K562 (cell line): ENCODE results near the gene LEPR. TPM values are rescaled to one million over a fixed set of nuclear protein-coding genes. Genes with fewer than 3 reads are reported as not detected.

Experiments
- ATAC-seq: fragments of 200-7000 bp; cut with Tn5 transposase; 3 replicates; pipeline ENCODE4 v1.9.1; 2020; ENCODE audit warnings: moderate library complexity
- BruUV-seq: library from RNA; stranded (reverse); fragments of 400-500 nt; replicated peaks from 2 replicates; lab custom pipeline; 2021; lab: Mats Ljungman, UMichigan
- CTCF ChIA-PET: fragments of 300-600 bp; formaldehyde crosslinking; extraction: SDS; loops from one replicate; lab custom pipeline; 2021; ENCODE audit warnings: low intra/inter-chr PET ratio; lab: Yijun Ruan, JAX
- POLR2A ChIA-PET: fragments of 300-600, 350-650 bp; sonication (Branson Sonifier 250); formaldehyde crosslinking; extraction: SDS; loops from one replicate; lab custom pipeline; 2021; ENCODE audit warnings: antibody characterized with exemption, inconsistent platforms; lab: Yijun Ruan, JAX
- DNase-seq, 4 experiments: peaks; one replicate each; pipeline versions ENCODE4 v3.0.0 to v3.0.0-alpha.2; 2011 to 2018; ENCODE audit warnings: low spot score in 3 of 4, mixed read lengths in 3 of 4; ENCODE audit errors: extremely low read depth in 1 of 4
- FAIRE-seq: peaks from 2 replicates; lab custom pipeline; 2011; peaks lifted over from hg19 to GRCh38; lab: Jason Lieb, UNC
- H2AFZ ChIP-seq: 2 replicates; pipeline ENCODE4 v1.6.0; 2011; ENCODE audit warnings: low read depth, low read length, control low read depth, inconsistent platforms
- H3K27ac ChIP-seq: fragments of 200-600 bp; 3 replicates; pipeline ENCODE4 v1.8.0; 2011; ENCODE audit warnings: low read depth, mild to moderate bottlenecking, control low read depth, inconsistent platforms, low read length, moderate library complexity, mixed read lengths; ENCODE audit errors: extremely low read depth
- H3K27me3 ChIP-seq, 2 experiments: fragments of 300-600 bp in 1 of 2; 2 replicates in 1 of 2; 3 replicates in 1 of 2; pipeline versions ENCODE4 v1.6.0 to v1.8.0; 2011; ENCODE audit warnings: inconsistent platforms in 2 of 2, low read length in 2 of 2, mild to moderate bottlenecking in 1 of 2, mixed read lengths in 1 of 2, moderate library complexity in 1 of 2; ENCODE audit not compliant: control insufficient read depth in 2 of 2, insufficient read depth in 2 of 2
- H3K36me3 ChIP-seq: fragments of 300-600 bp; 3 replicates; pipeline ENCODE4 v1.8.0; 2011; ENCODE audit warnings: mild to moderate bottlenecking, low read length, inconsistent platforms; ENCODE audit not compliant: control insufficient read depth, insufficient read depth
- H3K4me1 ChIP-seq, 2 experiments: fragments of 200-600 bp in 1 of 2; replicated peaks in 1 of 2; 2 replicates in 1 of 2; 3 replicates in 1 of 2; pipeline versions ENCODE4 v1.5.1 to v1.8.0; 2011; ENCODE audit warnings: inconsistent platforms in 2 of 2, low read length in 2 of 2, mild to moderate bottlenecking in 1 of 2, mixed read lengths in 1 of 2, moderate library complexity in 1 of 2; ENCODE audit not compliant: control insufficient read depth in 2 of 2, insufficient read depth in 2 of 2
- H3K4me2 ChIP-seq: 2 replicates; pipeline ENCODE4 v1.6.1; 2011; ENCODE audit warnings: low read length, control low read depth, inconsistent platforms, mixed read lengths; ENCODE audit not compliant: insufficient read depth
- H3K4me3 ChIP-seq: fragments of 200-600 bp; sonication (generic), shearing (Covaris generic); 2 replicates; pipeline ENCODE4 v1.5.1; 2016; ENCODE audit warnings: control low read depth, inconsistent platforms
- H3K79me2 ChIP-seq: fragments of 200-600 bp; 3 replicates; pipeline ENCODE4 v1.8.0; 2011; ENCODE audit warnings: low read length, inconsistent platforms; ENCODE audit not compliant: control insufficient read depth, insufficient read depth
- H3K9ac ChIP-seq, 2 experiments: 2 replicates each; pipeline versions ENCODE4 v1.6.0 to v1.6.1; 2011; ENCODE audit warnings: low read depth in 2 of 2, low read length in 2 of 2, control low read depth in 1 of 2, inconsistent platforms in 1 of 2, mild to moderate bottlenecking in 1 of 2, mixed read lengths in 1 of 2; ENCODE audit not compliant: insufficient read depth in 1 of 2
- H3K9me1 ChIP-seq: one replicate; pipeline ENCODE4 v1.6.0; 2011; ENCODE audit warnings: inconsistent platforms, mild to moderate bottlenecking, low read length, moderate library complexity; ENCODE audit not compliant: control insufficient read depth, insufficient read depth
- H3K9me3 ChIP-seq: replicated peaks from 2 replicates; pipeline ENCODE4 v1.5.1; 2011; ENCODE audit warnings: low read depth, low read length, inconsistent platforms; ENCODE audit not compliant: control insufficient read depth, insufficient read depth
- H4K20me1 ChIP-seq: replicated peaks from 2 replicates; pipeline ENCODE4 v1.6.1; 2011; ENCODE audit warnings: low read length, inconsistent platforms, mixed read lengths; ENCODE audit not compliant: control insufficient read depth, insufficient read depth
- BRF1 ChIP-seq: IDR thresholded peaks from 3 replicates; pipeline ENCODE4 v1.6.1; 2011; ENCODE audit warnings: borderline replicate concordance, mild to moderate bottlenecking; ENCODE audit not compliant: insufficient read length; ENCODE audit errors: extremely low read depth
- CHD4 ChIP-seq: fragments of 200-600 bp; sonication (generic); IDR thresholded peaks from 3 replicates; pipeline ENCODE4 v1.6.1; 2012; ENCODE audit warnings: low read depth, mild to moderate bottlenecking, mixed read lengths, low read length, inconsistent platforms; ENCODE audit not compliant: insufficient read depth, insufficient replicate concordance, poor library complexity, severe bottlenecking
- DNMT1 ChIP-seq: fragments of 450-650 bp; IDR thresholded peaks from 2 replicates; pipeline ENCODE4 v1.6.1; 2016; ENCODE audit warnings: antibody characterized with exemption, mild to moderate bottlenecking
- HIVEP1 ChIP-seq: fragments of 250-450 bp; sonication (Bioruptor Pico); IDR thresholded peaks from 2 replicates; pipeline ENCODE4 v1.4.0; 2020; ENCODE audit warnings: mild to moderate bottlenecking
- IRF2 ChIP-seq: sonication (generic); formaldehyde crosslinking; IDR thresholded peaks from 2 replicates; pipeline ENCODE4 v1.8.1; 2022; ENCODE audit warnings: mild to moderate bottlenecking, missing genetic modification reagents
- KHSRP ChIP-seq: fragments of 450-650 bp; IDR thresholded peaks from 2 replicates; pipeline ENCODE4 v1.6.1; 2017
- NFE2L1 ChIP-seq: fragments of 450-650 bp; IDR thresholded peaks from 2 replicates; pipeline ENCODE4 v1.6.1; 2016; ENCODE audit warnings: missing genetic modification characterization, low read depth, mild to moderate bottlenecking, missing compliant biosample characterization, moderate library complexity, borderline replicate concordance
- PURB ChIP-seq: sonication (generic); formaldehyde crosslinking; IDR thresholded peaks from 2 replicates; pipeline ENCODE4 v1.9.0; 2021; ENCODE audit warnings: low read depth, mild to moderate bottlenecking, missing genetic modification reagents
- RUNX1 ChIP-seq: sonication (generic); IDR thresholded peaks from 2 replicates; pipeline ENCODE4 v1.6.1; 2016; ENCODE audit warnings: antibody characterized with exemption, low read depth
- SRSF7 ChIP-seq: fragments of 200-400 bp; formaldehyde crosslinking; optimal IDR thresholded peaks from 2 replicates; pipeline ENCODE3; 2017; ENCODE audit warnings: mild to moderate bottlenecking, low read depth, low read length
- ZNF175 ChIP-seq: fragments of 200-800 bp; sonication (Bioruptor generic); IDR thresholded peaks from 2 replicates; pipeline ENCODE4 v1.6.1; 2016; ENCODE audit warnings: low read depth, mild to moderate bottlenecking, missing genetic modification characterization, missing compliant biosample characterization
- ZNF197 ChIP-seq: fragments of 200-800 bp; sonication (Bioruptor generic); IDR thresholded peaks from 2 replicates; pipeline ENCODE4 v1.6.1; 2016; ENCODE audit warnings: low read depth, missing genetic modification characterization, missing compliant biosample characterization
- ZNF830 ChIP-seq: fragments of 250-450 bp; sonication (Bioruptor Pico); IDR thresholded peaks from 2 replicates; pipeline ENCODE4 v1.5.0; 2021; ENCODE audit warnings: mild to moderate bottlenecking
- whole genome bisulfite sequencing: fragments of 100-300 bp; shearing (Covaris generic); methylation state at CpG from one replicate; pipeline ENCODE4 v1.1.6; 2016; ENCODE audit warnings: low coverage, mixed read lengths; ENCODE audit not compliant: insufficient coverage; ENCODE audit errors: missing lambda C conversion rate; 5-methylcytosine and 5-hydroxymethylcytosine counted together
- in situ Hi-C: fragments of 300-500 bp; cut with MboI; formaldehyde crosslinking; loops from 4 replicates; pipeline ENCODE4 v1.15.0; 2018; ENCODE audit warnings: inconsistent platforms, mixed read lengths
- intact Hi-C: fragments of 100-400 bp; cut with micrococcal nuclease; formaldehyde crosslinking; loops from 2 replicates; pipeline ENCODE4 v1.14.2; 2022
- polyA plus RNA-seq, 8 experiments: library from polyadenylated mRNA; depleted of rRNA in 4 of 8; stranded (reverse) in 5 of 8; unstranded in 3 of 8; fragments of >200 nt; fragmentation: Nextera tagmentation in 2 of 8; fragmentation: Illumina TruSeq in 1 of 8; extraction: Ambion mirVana in 2 of 8; extraction: Trizol in 1 of 8; gene quantifications; 2 replicates each; pipeline versions ENCODE4 v1.2.1 to v1.2.3, GENCODE V29; 2011 to 2014; ENCODE audit warnings: inconsistent platforms in 1 of 8, missing spikeins in 1 of 8
- total RNA-seq, 7 experiments: library from RNA; depleted of rRNA in 6 of 7; stranded (reverse); fragments of >200 nt in 6 of 7; fragmentation: Illumina TruSeq in 2 of 7; extraction: Trizol in 2 of 7; gene quantifications; 2 replicates each; pipeline versions ENCODE4 v1.2.1 to v1.2.3, GENCODE V29; 2011 to 2021; ENCODE audit warnings: low replicate concordance in 1 of 7
- TF ChIP-seq, protein P1 (sequence below): fragments of 450-650 bp; IDR thresholded peaks from 2 replicates; pipeline ENCODE4 v1.7.0; 2016; ENCODE audit warnings: borderline replicate concordance
- TF ChIP-seq, protein P2 (sequence below): fragments of 200-800 bp; sonication (Bioruptor generic); IDR thresholded peaks from 2 replicates; pipeline ENCODE4 v1.6.1; 2017; ENCODE audit warnings: missing genetic modification characterization, missing compliant biosample characterization
- TF ChIP-seq, protein P3 (sequence below): sonication (generic); formaldehyde crosslinking; IDR thresholded peaks from 2 replicates; pipeline ENCODE4 v1.8.0; 2022; ENCODE audit warnings: mild to moderate bottlenecking, missing genetic modification reagents, borderline replicate concordance

The LEPR gene
- total and polyA plus RNA-seq, 9 of the 15 experiments (the other 6 are each of a cell fraction or from before 2014, with no cell fraction given), result 12.2 to 111 (median 43.1) TPM

DNA sequence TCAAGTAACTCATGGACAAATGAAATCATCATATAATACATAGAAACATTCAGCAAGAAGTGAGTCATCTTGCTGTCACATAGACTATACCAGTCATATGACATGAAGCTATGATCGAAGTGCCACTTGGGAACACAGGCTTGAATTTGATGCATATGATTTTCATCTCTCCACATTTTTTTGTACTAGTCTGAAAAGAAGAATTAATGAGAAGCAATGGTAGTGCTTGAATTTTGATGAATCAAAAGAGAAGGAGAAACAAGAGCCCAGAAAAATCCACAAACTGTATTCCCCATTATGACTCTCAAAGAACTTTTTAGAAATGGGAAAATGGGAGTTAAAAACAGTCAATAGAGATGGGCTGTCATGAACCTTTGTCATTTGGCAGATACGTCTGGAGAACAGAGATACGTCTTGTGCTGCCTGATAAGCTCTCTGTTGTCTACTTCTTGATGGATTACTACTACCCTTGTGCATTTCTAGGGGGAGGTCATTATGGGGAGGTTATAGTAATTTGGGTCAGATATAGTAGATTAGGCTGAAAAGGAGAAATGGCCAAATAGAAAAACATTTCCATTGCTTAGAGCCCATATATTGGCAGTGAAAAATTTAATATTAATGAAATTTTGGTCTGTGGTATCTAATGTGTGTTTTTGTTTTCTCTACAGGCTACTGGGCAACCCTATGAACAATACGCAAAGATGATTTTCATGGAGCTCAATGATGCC, 8.0 kb upstream of the LEPR start:
- H2AFZ ChIP-seq, result no peak overlapping the region; the same call in 1 of the 2 replicates
- no peaks in the 10 kb centered on the region for H3K9me3 ChIP-seq
- FAIRE-seq (peak; percentile 94), ATAC-seq (peak; percentile 82), DNase-seq (peak; percentile 57 to 91 (median 76))
- no TSS peak for BruUV-seq
- in situ Hi-C loops, result no loop called here
- intact Hi-C loops, result no loop called here
- WGBS, result 7% methylated on average over 4 of the region's 4 CpGs
- POLR2A ChIA-PET, result interaction anchor here (0.6 to 1.9 kb wide), 16 partner anchors 8 to 532 kb away, joined by 3 to 10 read pairs (median 4); partner anchors contain the start of genes DNAJC6, LEPR and LEPROT
- peak overlapping the region; percentile 85 for H3K27ac ChIP-seq
- H3K4me1 ChIP-seq, result peaks cover 9 to 50% of the 10 kb centered on the region in 2 experiments
- no peaks in the 10 kb centered on the region for H3K9me1 ChIP-seq
- CTCF ChIA-PET, result no interaction called here
- no peak overlapping the region; the same call in 1 of the 2 replicates for H3K4me3 ChIP-seq
- no peaks in the 10 kb centered on the region for H4K20me1 ChIP-seq
- H3K79me2 ChIP-seq, result peaks cover 3% of the 10 kb centered on the region; the same call in 2 of the 3 replicates
- peak overlapping the region; percentile 46; the same call in 1 of the 2 replicates for H3K4me2 ChIP-seq
- H3K27me3 ChIP-seq, result no peaks in the 10 kb centered on the region
- peaks cover 70% of the 10 kb centered on the region for H3K36me3 ChIP-seq
- H3K9ac ChIP-seq, result peak overlapping the region in 1 of 2 experiments; percentile 58; a peak in 2 of 4 replicates
- TF ChIP-seq RUNX1 (peak; percentile 68; the same call in 1 of the 2 replicates), BRF1 (no peak), KHSRP (peak; percentile 87), HIVEP1 (CRISPR knock-in tag) (0 out of 2 replicates have a peak, but pooled peaks have one; percentile 59), CHD4 (no peak), PURB (no peak), NFE2L1 (tag) (no peak), DNMT1 (no peak), SRSF7 (no peak), ZNF175 (CRISPR knock-in tag) (peak; percentile 95), IRF2 (CRISPR knock-in tag) (no peak), ZNF830 (no peak), ZNF197 (CRISPR knock-in tag) (peak; percentile 89)
- TF ChIP-seq, protein P1, sequence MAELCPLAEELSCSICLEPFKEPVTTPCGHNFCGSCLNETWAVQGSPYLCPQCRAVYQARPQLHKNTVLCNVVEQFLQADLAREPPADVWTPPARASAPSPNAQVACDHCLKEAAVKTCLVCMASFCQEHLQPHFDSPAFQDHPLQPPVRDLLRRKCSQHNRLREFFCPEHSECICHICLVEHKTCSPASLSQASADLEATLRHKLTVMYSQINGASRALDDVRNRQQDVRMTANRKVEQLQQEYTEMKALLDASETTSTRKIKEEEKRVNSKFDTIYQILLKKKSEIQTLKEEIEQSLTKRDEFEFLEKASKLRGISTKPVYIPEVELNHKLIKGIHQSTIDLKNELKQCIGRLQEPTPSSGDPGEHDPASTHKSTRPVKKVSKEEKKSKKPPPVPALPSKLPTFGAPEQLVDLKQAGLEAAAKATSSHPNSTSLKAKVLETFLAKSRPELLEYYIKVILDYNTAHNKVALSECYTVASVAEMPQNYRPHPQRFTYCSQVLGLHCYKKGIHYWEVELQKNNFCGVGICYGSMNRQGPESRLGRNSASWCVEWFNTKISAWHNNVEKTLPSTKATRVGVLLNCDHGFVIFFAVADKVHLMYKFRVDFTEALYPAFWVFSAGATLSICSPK, result no peak
- TF ChIP-seq, protein P2, sequence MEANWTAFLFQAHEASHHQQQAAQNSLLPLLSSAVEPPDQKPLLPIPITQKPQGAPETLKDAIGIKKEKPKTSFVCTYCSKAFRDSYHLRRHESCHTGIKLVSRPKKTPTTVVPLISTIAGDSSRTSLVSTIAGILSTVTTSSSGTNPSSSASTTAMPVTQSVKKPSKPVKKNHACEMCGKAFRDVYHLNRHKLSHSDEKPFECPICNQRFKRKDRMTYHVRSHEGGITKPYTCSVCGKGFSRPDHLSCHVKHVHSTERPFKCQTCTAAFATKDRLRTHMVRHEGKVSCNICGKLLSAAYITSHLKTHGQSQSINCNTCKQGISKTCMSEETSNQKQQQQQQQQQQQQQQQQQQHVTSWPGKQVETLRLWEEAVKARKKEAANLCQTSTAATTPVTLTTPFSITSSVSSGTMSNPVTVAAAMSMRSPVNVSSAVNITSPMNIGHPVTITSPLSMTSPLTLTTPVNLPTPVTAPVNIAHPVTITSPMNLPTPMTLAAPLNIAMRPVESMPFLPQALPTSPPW (CRISPR knock-in tag), result peak; percentile 86
- TF ChIP-seq, protein P3, sequence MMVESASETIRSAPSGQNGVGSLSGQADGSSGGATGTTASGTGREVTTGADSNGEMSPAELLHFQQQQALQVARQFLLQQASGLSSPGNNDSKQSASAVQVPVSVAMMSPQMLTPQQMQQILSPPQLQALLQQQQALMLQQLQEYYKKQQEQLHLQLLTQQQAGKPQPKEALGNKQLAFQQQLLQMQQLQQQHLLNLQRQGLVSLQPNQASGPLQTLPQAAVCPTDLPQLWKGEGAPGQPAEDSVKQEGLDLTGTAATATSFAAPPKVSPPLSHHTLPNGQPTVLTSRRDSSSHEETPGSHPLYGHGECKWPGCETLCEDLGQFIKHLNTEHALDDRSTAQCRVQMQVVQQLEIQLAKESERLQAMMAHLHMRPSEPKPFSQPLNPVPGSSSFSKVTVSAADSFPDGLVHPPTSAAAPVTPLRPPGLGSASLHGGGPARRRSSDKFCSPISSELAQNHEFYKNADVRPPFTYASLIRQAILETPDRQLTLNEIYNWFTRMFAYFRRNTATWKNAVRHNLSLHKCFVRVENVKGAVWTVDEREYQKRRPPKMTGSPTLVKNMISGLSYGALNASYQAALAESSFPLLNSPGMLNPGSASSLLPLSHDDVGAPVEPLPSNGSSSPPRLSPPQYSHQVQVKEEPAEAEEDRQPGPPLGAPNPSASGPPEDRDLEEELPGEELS (CRISPR knock-in tag), result no peak
